ENCODE data around the gene C12orf50. TPM values are rescaled to one million over a fixed set of nuclear protein-coding genes. Genes with fewer than 3 reads are reported as not detected.
"Not testable (repeated sequence)": the region's sequence is repeated elsewhere in the genome, so short reads cannot be mapped to it uniquely, and the experiment has no call there.

C12orf50 gene
- total RNA-seq, 2 experiments from 2014 or later, result not detected

DNA sequence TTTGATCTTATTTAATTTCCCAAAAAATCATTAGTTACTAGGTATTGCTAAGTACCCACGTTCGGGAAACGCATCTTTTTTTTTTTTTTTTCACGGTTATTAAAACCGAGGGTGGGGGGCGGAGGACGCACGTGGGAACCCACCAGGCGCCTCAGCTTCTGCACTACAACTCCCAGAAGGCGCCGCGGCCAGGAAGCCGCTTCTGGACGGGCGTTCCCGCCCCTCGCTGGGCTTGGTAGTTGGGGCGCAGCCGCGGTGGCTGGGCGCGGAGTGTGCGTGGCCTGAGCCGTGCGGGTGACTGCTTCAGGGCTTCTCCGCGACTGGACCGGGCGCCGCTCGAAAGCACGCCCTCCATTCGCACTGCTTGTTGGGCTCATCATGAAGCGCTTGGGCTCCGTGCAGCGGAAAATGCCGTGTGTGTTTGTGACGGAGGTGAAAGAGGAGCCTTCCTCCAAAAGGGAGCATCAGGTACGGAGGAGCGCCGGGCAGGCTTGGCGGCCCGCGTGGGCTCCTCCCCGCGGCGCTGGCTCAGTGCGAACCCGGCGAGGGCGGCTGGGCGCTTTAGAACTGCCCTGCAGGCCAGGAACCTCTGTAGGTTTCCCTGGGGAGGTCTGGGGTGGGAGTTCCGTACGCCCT lies 6.2 kb upstream of the C12orf50 start:
- Mint-ChIP-seq H3K27me3 (no peaks in the 10 kb centered on the region), H3K9me3 (no peaks in the 10 kb centered on the region), H3K4me3 (peak overlapping the region; percentile 98), H3K36me3 (peaks cover 14% of the 10 kb centered on the region), H3K4me1 (ENCODE audit: low read depth) (peaks cover 47% of the 10 kb centered on the region), H3K27ac (peak overlapping the region; percentile 94)
- CTCF ChIA-PET, result interaction anchor here (0.6 kb wide), 1 partner anchor 44 kb away, joined by 3 read pairs; no protein-coding TSS in a partner anchor
- POLR2A ChIA-PET, result no interaction called here
- intact Hi-C loops (cut with micrococcal nuclease), result loop anchor here (1.0 kb wide), 2 partner anchors 107 to 264 kb away; partner anchors contain the start of genes CEP290 and TMTC3
- DNase-seq, result peak; percentile 92

DNA sequence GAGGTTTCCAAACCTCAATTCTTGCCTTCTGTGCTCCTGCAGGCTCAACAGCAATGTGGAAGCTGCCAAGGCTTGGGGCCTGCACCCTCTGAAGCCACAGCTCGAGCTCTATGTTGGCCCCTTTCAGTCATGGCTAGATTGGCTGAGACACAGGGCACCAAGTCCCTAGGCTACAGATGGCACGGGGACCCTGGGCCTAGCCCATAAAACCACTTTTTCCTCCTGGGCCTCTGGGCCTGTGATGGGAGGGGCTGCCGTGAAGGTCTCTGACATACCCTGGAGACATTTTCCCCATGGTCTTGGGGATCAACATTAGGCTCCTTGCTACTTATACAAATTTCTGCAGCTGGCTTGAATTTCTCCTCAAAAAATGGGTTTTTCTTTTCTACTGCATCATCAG lies 2.0 kb upstream of the C12orf50 start:
- H3K9me3 Mint-ChIP-seq; DNase-seq; H3K36me3 Mint-ChIP-seq; H3K4me3 Mint-ChIP-seq; POLR2A ChIA-PET; H3K27ac Mint-ChIP-seq; intact Hi-C loops (cut with micrococcal nuclease); CTCF ChIA-PET; H3K27me3 Mint-ChIP-seq: not testable (repeated sequence)
- peaks cover 11% of the 10 kb centered on the region for H3K4me1 Mint-ChIP-seq (ENCODE audit: low read depth)

DNA sequence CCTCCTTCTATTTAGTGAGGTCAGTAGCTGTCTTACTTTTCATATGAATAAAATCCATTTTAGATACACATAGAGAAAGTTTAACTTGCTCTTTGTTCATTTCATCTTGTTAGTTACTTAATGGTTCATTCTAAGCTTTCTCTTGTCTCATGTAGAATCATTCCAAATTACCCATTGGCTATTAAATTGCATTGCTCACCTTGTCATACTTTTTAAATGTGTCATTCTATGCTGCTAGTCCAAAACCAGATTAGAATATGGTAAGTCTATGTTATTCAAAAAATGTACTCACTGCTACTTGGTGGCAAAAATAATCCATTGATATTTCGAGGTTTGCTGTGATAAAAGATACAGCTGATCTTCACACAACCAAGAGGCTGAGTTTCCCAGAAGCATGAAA lies 3.0 kb downstream of the C12orf50 start:
- H3K4me3 Mint-ChIP-seq, result no peak overlapping the region
- H3K27me3 Mint-ChIP-seq, result no peaks in the 10 kb centered on the region
- H3K36me3 Mint-ChIP-seq, result no peaks in the 10 kb centered on the region

DNA sequence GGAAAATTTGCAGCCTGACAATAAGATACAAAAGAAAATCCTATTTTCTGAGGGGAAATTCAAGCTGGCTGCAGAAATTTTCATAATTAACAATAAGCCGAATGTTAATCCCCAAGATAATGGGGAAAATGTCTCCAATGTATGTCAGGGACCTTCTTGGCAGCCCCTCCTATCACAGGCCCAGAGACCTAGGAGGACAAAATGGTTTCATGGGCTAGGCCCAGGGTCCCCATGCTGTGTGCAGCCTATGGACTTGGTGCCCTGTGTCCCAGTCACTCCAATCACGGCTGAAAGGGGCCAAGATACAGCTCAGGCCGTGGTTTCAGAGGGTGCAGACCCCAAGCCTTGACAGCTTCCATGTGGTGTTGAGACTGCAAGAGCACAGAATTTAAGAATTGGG lies 11.2 kb downstream of the C12orf50 start:
- ChIA-PET POLR2A (no interaction called here), CTCF (no interaction called here)
- no peak overlapping the region for H3K4me3 Mint-ChIP-seq
- H3K4me1 Mint-ChIP-seq (ENCODE audit: low read depth), result no peaks in the 10 kb centered on the region
- H3K9me3 Mint-ChIP-seq, result peaks cover 17% of the 10 kb centered on the region
- peaks cover 4% of the 10 kb centered on the region for H3K36me3 Mint-ChIP-seq
- peaks cover 14% of the 10 kb centered on the region for H3K27me3 Mint-ChIP-seq
- no peak for DNase-seq
- intact Hi-C loops (cut with micrococcal nuclease), result no loop called here
- H3K27ac Mint-ChIP-seq, result no peak overlapping the region

More for the DNA sequence above, 3.0 kb downstream of the C12orf50 start:
- no peak overlapping the region for H3K27ac Mint-ChIP-seq
- no peaks in the 10 kb centered on the region for H3K9me3 Mint-ChIP-seq
- intact Hi-C loops (cut with micrococcal nuclease), result no loop called here
- no peaks in the 10 kb centered on the region for H3K4me1 Mint-ChIP-seq (ENCODE audit: low read depth)
- no peak for DNase-seq
- ChIA-PET POLR2A (no interaction called here), CTCF (no interaction called here)

DNA sequence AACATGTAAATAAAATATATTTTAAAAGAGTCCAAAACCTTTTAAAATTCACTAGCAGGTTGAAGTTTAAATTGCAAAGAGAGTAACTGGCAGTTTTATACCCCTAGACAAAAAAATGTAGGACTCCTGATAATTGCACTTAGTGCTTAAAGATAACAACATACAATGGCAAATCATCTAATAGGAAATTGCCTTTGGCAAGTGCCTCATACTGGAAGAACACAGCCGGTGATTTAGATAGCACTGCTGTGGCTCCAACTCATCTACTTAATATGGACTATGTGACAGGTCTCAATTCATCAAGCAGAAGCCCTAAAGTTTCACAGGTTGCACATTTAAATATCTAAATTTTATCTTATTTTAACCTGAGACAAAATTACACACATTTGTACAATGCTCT lies 13.4 kb downstream of the C12orf50 start:
- Mint-ChIP-seq H3K4me3 (no peak overlapping the region), H3K9me3 (peaks cover 17% of the 10 kb centered on the region), H3K36me3 (peaks cover 4% of the 10 kb centered on the region), H3K27me3 (peaks cover 17% of the 10 kb centered on the region), H3K27ac (no peak overlapping the region), H3K4me1 (ENCODE audit: low read depth) (no peaks in the 10 kb centered on the region)
- no peak for DNase-seq
- ChIA-PET CTCF (no interaction called here), POLR2A (no interaction called here)
- intact Hi-C loops (cut with micrococcal nuclease), result no loop called here

DNA sequence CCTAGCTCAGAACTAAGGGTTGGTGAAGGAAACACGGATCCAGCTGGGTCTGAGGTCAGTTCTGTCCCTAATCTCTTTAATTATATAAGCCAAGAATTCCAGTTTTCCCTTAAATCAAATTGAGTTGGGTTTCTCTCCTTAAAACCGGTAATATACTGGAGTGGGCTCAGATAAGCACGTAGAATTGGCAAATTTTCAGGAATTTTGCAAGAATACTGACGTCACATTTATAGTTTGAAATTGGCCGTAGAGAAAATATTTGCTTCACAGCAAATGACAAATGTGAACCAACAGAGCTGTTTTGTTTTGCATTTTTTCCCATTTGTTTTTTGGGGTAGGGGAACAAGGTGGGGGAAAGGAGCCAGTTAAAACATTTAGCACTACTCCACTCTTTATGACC lies 17.4 kb downstream of the C12orf50 start:
- no peak for DNase-seq
- Mint-ChIP-seq H3K27me3 (peaks cover 10% of the 10 kb centered on the region), H3K4me1 (ENCODE audit: low read depth) (no peaks in the 10 kb centered on the region), H3K4me3 (no peak overlapping the region), H3K9me3 (peaks cover 2% of the 10 kb centered on the region), H3K27ac (no peak overlapping the region), H3K36me3 (no peaks in the 10 kb centered on the region)
- ChIA-PET POLR2A (no interaction called here), CTCF (no interaction called here)
- intact Hi-C loops (cut with micrococcal nuclease), result no loop called here

DNA sequence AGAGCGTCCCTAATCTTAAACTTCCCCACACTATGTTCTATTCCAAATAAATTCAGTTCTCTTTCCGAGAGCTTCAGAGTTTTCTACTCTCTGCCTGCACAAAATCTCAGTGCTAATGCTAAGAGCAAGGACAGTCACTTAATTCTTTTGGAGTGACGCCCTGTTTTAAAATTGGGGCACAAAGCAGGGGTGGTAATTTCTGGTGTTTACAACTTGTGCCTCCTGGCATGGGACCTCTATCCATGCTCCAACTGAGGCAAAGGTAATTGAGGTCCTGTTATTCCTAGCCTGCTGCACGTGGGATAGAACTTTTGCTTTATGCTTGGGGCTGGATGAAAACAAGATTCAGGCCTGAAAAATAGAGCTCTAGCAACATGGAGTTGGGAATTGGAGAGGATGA lies 22.9 kb downstream of the C12orf50 start:
- no peak for DNase-seq
- Mint-ChIP-seq H3K4me1 (ENCODE audit: low read depth) (no peaks in the 10 kb centered on the region), H3K4me3 (no peak overlapping the region), H3K36me3 (no peaks in the 10 kb centered on the region), H3K27ac (no peak overlapping the region), H3K9me3 (no peaks in the 10 kb centered on the region), H3K27me3 (peaks cover 4% of the 10 kb centered on the region)
- ChIA-PET CTCF (no interaction called here), POLR2A (no interaction called here)
- intact Hi-C loops (cut with micrococcal nuclease), result no loop called here

DNA sequence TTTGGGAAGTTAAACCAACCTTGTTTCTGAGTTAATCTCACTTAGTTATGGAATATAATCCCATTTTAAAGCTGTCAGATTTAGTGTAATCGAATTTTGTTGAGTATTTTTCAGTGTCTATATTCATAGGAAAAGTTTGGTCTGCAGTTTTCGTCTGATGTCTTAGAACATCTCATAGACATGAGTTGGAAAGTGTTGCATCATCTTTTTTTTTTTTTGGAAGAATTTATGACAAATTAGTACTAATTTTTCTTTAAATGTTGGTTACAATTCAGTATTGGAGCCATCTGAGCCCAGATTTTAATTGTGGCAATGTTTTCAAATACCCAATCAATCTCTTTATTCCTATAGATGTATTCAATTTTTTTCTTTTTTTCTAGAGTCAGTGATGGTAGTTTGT lies 27.9 kb downstream of the C12orf50 start:
- no peak overlapping the region for H3K4me3 Mint-ChIP-seq
- no peak for DNase-seq
- no peaks in the 10 kb centered on the region for H3K36me3 Mint-ChIP-seq
- H3K4me1 Mint-ChIP-seq (ENCODE audit: low read depth), result no peaks in the 10 kb centered on the region
- H3K9me3 Mint-ChIP-seq, result no peaks in the 10 kb centered on the region
- H3K27ac Mint-ChIP-seq, result no peak overlapping the region
- intact Hi-C loops (cut with micrococcal nuclease), result no loop called here
- H3K27me3 Mint-ChIP-seq, result peaks cover 2% of the 10 kb centered on the region
- CTCF ChIA-PET, result no interaction called here
- POLR2A ChIA-PET, result no interaction called here

DNA sequence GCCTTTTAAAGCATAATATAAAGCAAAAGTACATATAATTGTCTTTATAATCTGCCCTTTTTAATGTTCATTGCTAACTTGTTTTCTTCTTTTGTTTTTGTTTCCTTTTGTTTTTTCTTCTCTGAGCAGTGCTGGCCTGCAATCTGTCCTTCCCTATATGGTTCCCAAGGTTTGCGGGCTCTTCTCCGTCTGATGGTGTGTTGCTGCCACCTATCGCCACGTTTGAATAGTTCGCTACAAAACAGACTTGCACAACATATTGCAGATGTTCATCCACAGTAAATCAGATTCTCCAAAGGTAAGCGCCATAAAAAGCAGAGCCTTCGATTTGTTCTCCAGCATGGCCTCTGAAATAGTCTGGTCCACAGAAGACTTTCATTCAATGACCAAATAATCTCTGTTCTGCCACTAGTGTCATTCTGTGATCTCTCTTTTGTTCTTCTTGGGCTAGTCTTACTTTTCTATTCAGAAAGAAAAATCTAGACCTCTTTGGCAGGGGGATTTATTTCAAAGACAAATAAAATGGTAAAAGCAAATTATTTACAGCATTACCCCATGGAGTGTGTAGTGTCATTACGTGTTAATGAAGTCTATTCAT lies 33.5 kb downstream of the C12orf50 start:
- POLR2A ChIA-PET, result no interaction called here
- CTCF ChIA-PET, result no interaction called here
- DNase-seq, result peak; percentile 61
- H3K9me3 Mint-ChIP-seq, result no peaks in the 10 kb centered on the region
- no peak overlapping the region for H3K27ac Mint-ChIP-seq
- intact Hi-C loops (cut with micrococcal nuclease), result loop anchor here (5.0 kb wide), 1 partner anchor 148 kb away; no protein-coding TSS in a partner anchor
- no peaks in the 10 kb centered on the region for H3K36me3 Mint-ChIP-seq
- H3K4me1 Mint-ChIP-seq (ENCODE audit: low read depth), result peaks cover 2% of the 10 kb centered on the region
- no peak overlapping the region for H3K4me3 Mint-ChIP-seq
- no peaks in the 10 kb centered on the region for H3K27me3 Mint-ChIP-seq

DNA sequence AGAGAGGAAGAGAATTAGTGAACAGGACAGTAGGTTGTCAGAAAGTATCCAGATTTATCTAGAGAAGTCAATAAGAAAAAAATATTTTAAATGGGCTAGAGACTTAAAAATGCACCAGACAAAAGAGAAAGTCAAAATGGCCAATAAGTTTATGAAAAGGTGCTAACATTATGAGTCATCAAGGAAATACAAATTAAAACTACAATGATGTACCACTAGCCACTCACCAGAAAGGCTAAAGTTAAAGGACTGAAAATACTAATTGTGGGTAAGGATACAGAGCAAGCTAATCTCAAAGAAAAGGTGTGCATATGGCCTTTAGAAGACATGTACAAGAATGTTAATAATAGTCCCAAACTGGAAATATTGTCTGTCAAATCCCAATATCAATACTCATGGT lies 37.7 kb downstream of the C12orf50 start:
- H3K27ac Mint-ChIP-seq, result no peak overlapping the region
- intact Hi-C loops (cut with micrococcal nuclease), result no loop called here
- H3K9me3 Mint-ChIP-seq, result no peaks in the 10 kb centered on the region
- peaks cover 2% of the 10 kb centered on the region for H3K4me1 Mint-ChIP-seq (ENCODE audit: low read depth)
- H3K4me3 Mint-ChIP-seq, result no peak overlapping the region
- CTCF ChIA-PET, result no interaction called here
- H3K27me3 Mint-ChIP-seq, result peaks cover 2% of the 10 kb centered on the region
- no peaks in the 10 kb centered on the region for H3K36me3 Mint-ChIP-seq
- POLR2A ChIA-PET, result no interaction called here
- DNase-seq, result no peak

DNA sequence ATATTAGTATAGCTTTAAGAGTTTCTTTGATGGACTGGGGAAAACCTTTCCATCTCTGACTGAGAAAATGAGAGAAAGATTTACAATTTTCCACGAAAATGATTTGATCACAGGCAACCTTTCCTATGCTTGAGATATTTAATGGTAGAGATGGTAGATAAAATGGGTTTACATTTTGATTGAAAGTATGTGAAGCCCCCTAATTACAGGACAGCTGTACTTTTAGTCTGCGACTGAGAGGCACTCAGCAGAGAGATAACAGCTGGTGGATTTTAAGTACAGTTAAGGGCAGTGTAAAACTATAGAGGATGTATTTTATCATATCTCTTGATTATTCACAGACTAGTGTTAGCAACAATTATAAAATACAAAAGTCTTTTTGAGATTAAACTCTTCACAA lies 40.7 kb downstream of the C12orf50 start:
- no peaks in the 10 kb centered on the region for H3K36me3 Mint-ChIP-seq
- intact Hi-C loops (cut with micrococcal nuclease), result no loop called here
- ChIA-PET CTCF (no interaction called here), POLR2A (no interaction called here)
- peaks cover 2% of the 10 kb centered on the region for H3K27me3 Mint-ChIP-seq
- no peaks in the 10 kb centered on the region for H3K9me3 Mint-ChIP-seq
- DNase-seq, result no peak
- H3K4me1 Mint-ChIP-seq (ENCODE audit: low read depth), result no peaks in the 10 kb centered on the region
- H3K27ac Mint-ChIP-seq, result no peak overlapping the region
- no peak overlapping the region for H3K4me3 Mint-ChIP-seq

DNA sequence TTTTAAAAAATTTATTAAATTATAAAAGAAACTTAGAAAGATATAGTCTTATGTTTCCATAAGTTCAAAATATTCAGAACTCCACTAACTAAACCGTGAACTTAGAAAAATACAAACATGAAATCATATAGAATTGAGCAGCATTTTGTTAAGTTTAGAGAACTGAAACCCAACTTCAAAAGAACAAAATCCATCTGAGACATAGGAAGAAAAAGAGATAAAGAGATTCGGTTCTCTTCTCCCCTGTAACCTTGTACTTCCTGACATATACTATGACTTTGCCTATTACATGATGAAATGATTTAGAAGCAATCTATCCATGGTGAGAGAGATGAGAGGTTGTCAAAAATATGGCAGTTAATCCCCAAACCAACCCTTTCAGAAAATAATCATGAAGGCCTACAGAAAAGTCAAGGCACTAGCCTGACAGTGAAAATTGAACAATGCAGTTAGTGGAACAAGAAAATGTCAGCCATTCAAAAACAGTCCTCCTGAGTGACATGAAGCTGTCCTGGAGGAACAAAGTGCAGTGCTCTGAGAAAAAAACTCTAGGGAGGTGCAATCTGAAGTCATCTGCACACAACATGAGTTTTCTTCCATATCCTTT lies 44.0 kb downstream of the C12orf50 start:
- ChIA-PET POLR2A (no interaction called here), CTCF (no interaction called here)
- peaks cover 3% of the 10 kb centered on the region for H3K27me3 Mint-ChIP-seq
- no peaks in the 10 kb centered on the region for H3K36me3 Mint-ChIP-seq
- H3K9me3 Mint-ChIP-seq, result no peaks in the 10 kb centered on the region
- H3K4me1 Mint-ChIP-seq (ENCODE audit: low read depth), result no peaks in the 10 kb centered on the region
- intact Hi-C loops (cut with micrococcal nuclease), result no loop called here
- no peak overlapping the region for H3K27ac Mint-ChIP-seq
- no peak for DNase-seq
- H3K4me3 Mint-ChIP-seq, result no peak overlapping the region

DNA sequence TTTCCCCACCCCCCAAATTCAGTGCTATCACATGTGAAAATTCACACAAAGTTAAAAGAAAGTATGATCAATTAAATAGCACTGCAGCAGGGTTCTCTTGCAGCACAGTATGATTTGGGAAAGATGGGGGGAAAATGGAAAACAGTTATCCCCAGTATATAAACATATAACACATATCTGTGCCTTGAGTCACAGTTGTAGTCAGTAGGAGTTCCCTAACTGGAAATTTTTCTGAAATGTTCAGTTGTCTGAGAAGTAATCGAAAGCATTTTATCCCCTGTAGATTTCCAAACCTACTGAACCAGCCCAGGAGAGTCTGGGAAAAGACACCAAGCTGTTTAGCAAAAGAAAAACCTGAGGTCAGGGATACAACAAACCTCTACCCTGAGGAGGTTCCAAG lies 47.0 kb downstream of the C12orf50 start:
- no peak for DNase-seq
- POLR2A ChIA-PET, result no interaction called here
- Mint-ChIP-seq H3K27ac (no peak overlapping the region), H3K4me1 (ENCODE audit: low read depth) (no peaks in the 10 kb centered on the region), H3K27me3 (peaks cover 3% of the 10 kb centered on the region), H3K9me3 (no peaks in the 10 kb centered on the region), H3K36me3 (no peaks in the 10 kb centered on the region), H3K4me3 (no peak overlapping the region)
- CTCF ChIA-PET, result no interaction called here
- intact Hi-C loops (cut with micrococcal nuclease), result no loop called here
